KBM-7 (cell line): ENCODE data around the gene PFDN6.
A peak's percentile ranks its signal among the peaks of the same experiment; 100 is the strongest.
"Not testable (repeated sequence)": the region's sequence is repeated elsewhere in the genome, so short reads cannot be mapped to it uniquely, and the experiment has no call there.

Experiments used
- DNase-seq: peaks from one replicate; pipeline ENCODE4 v3.0.0-alpha.2; 2015
- in situ Hi-C: fragments of 300-500 bp; cut with MboI; formaldehyde crosslinking; loops from 2 replicates; pipeline ENCODE4 v1.14.3; 2020; ENCODE audit warnings: low sequenced_read_pairs, low pct_unique_long_range_greater_than_20kb, mixed read lengths

The PFDN6 gene

GRCh38 chr6:33288921-33289783 lies at the start of gene PFDN6, which contains the start of gene WDR46:
Gene PFDN6 (plus strand): TSS chr6:33289601. CDS start chr6:33289857, 256 bp downstream.
Gene WDR46 (minus strand): TSS chr6:33289239. CDS start chr6:33289170, 69 bp downstream.
- in situ Hi-C loops: no loop called here

GRCh38 chr6:33241968-33242367 lies 47.4 kb upstream of the PFDN6 start:
- in situ Hi-C loops: no loop called here
- DNase-seq: peak; percentile 15

More at GRCh38 chr6:33288921-33289783, at the start of gene PFDN6, which contains the start of gene WDR46:
- peak; percentile 96 for DNase-seq

GRCh38 chr6:33243476-33243875 lies 45.9 kb upstream of the PFDN6 start:
- in situ Hi-C loops: no loop called here
- no peak for DNase-seq

GRCh38 chr6:33247977-33248642 lies 41.3 kb upstream of the PFDN6 start:
- in situ Hi-C loops: no loop called here
- peak; percentile 93 for DNase-seq

GRCh38 chr6:33248643-33248931 lies 40.8 kb upstream of the PFDN6 start:
- no peak for DNase-seq
- in situ Hi-C loops: no loop called here

- in situ Hi-C loops: no loop called here
- DNase-seq: peak; percentile 100
Observed at GRCh38 chr6:33248932-33249731, 40.3 kb upstream of the PFDN6 start.

GRCh38 chr6:33249732-33250630 lies 39.4 kb upstream of the PFDN6 start:
- in situ Hi-C loops: no loop called here
- DNase-seq: no peak

- in situ Hi-C loops: no loop called here
- DNase-seq: no peak
Observed at GRCh38 chr6:33250731-33251130, 38.7 kb upstream of the PFDN6 start.

- DNase-seq: no peak
- in situ Hi-C loops: no loop called here
Observed at GRCh38 chr6:33251395-33252012, 37.9 kb upstream of the PFDN6 start.

- DNase-seq: no peak
- in situ Hi-C loops: no loop called here
Observed at GRCh38 chr6:33252759-33253158, 36.6 kb upstream of the PFDN6 start.

GRCh38 chr6:33254591-33254990 lies 34.8 kb upstream of the PFDN6 start:
- in situ Hi-C loops: no loop called here

GRCh38 chr6:33259032-33259431 lies 30.4 kb upstream of the PFDN6 start:
- in situ Hi-C loops: no loop called here
- no peak for DNase-seq

More at GRCh38 chr6:33254591-33254990, 34.8 kb upstream of the PFDN6 start:
- DNase-seq: no peak

GRCh38 chr6:33262490-33262889 lies 26.9 kb upstream of the PFDN6 start:
- in situ Hi-C loops, DNase-seq: not testable (repeated sequence)

GRCh38 chr6:33264015-33264414 lies 25.4 kb upstream of the PFDN6 start:
- DNase-seq: no peak
- in situ Hi-C loops: no loop called here

GRCh38 chr6:33271117-33271467 lies 18.3 kb upstream of the PFDN6 start:
- in situ Hi-C loops: loop anchor here (10.0 kb wide), 1 partner anchor 134 kb away; no protein-coding TSS in a partner anchor
- no peak for DNase-seq

- DNase-seq: peak; percentile 99
- in situ Hi-C loops: loop anchor here (10.0 kb wide), 1 partner anchor 133 kb away; no protein-coding TSS in a partner anchor
Observed at GRCh38 chr6:33271468-33272274, 17.7 kb upstream of the PFDN6 start, which contains the start of the genes RPS18 and VPS52. Gene RPS18 (plus strand): TSS chr6:33272075. CDS start chr6:33272120, 45 bp downstream. Gene VPS52 (minus strand): TSS chr6:33271876. CDS start chr6:33271675, 201 bp downstream.
